ENCODE measurements around the gene TMEM174. TPM values are rescaled to one million over a fixed set of nuclear protein-coding genes. Genes with fewer than 3 reads are reported as not detected.

TMEM174 gene
- total and polyA plus RNA-seq, 2 of the 4 experiments (the other 2 are of a cell fraction): not detected

DNA sequence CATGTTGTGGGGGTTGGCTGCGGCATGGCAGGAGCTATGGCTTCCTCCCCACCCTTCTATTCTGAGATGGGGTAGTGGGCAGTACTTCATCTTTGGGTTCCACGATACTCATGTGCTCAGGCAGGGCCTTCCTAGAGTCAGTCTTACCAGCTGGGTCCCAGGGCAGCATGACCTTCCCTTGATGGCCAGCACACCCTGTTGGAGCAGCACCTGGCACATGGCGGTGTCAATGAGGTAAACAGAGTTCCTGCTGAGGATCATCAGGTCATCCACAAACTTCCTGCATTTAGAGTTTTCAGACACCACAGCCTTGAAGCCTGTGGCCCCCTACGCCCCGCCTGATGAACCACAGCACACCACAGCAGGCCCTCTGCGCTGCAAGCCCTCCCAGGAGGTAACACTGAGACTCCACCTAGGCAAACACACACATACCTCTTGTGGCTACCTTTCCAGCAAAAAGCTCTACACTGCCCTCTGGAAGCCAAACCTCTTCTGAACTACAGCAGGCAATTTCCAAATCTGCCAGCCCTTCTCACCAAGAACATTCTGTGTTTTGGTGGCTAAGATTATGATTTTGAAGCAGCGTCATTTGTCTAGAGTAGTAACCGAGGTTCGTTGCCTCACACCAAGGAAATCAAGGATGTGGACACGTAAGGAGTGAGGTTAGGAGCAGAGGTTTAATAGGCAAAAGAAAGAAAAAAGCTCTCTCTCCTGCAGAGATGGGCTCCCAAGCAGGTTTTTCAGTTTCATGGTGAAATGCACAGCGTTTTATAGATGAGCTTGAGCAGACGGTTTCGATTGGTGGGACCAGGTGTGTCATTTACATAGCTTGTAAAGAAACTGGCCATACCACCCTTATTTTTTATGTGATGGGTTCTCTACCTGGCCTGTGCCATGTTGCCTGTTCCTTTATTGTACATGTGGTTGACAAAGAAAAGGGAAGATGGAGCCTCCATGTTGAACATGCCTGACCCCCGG lies 20.3 kb upstream of the TMEM174 start:
- 72% methylated on average over 9 of the region's 14 CpGs; no CpG with 5 or more reads in 1 of the 2 experiments for WGBS, 2 experiments (ENCODE audit: extremely low coverage in 2 of 2, insufficient read length in 1 of 2)
- CTCF ChIA-PET: no interaction called here

More for the DNA sequence above, 20.3 kb upstream of the TMEM174 start:
- Histone ChIP-seq H3K27ac (ENCODE audit: insufficient read depth, low read length) (no peak overlapping the region), H3K36me3 (ENCODE audit: control insufficient read depth, insufficient read depth, low read length) (no peaks in the 10 kb centered on the region), H4K8ac (ENCODE audit: low read depth in 2 of 2, low read length in 2 of 2) (no peak overlapping the region), H3K4ac (ENCODE audit: low read depth, low read length) (peak overlapping the region; percentile 32), H3K9me1 (ENCODE audit: insufficient read depth, low read length) (0 out of 2 replicates have a peak, but pooled peaks cover 3% of the 10 kb centered on the region), H3K9ac (ENCODE audit: low read depth, low read length) (no peak overlapping the region), H2AFZ (replicated peaks; ENCODE audit: low read length, poor library complexity) (peak overlapping the region; percentile 27), H3K4me3 (ENCODE audit: insufficient read depth, low read depth, low read length) (no peak overlapping the region), H3K79me1 (ENCODE audit: low read depth in 1 of 2, low read length in 2 of 2) (no peaks in the 10 kb centered on the region), H2AK5ac (ENCODE audit: low read depth, low read length) (peak overlapping the region; percentile 44; the same call in 1 of the 2 replicates), H3K27me3 (ENCODE audit: control insufficient read depth, insufficient read depth, low read length) (peaks cover 1% of the 10 kb centered on the region; the same call in 1 of the 2 replicates), H4K20me1 (ENCODE audit: insufficient read depth, low read length) (no peaks in the 10 kb centered on the region), H3K23ac (ENCODE audit: low read depth, low read length) (no peak overlapping the region), H2BK15ac (ENCODE audit: low read depth, low read length) (no peak overlapping the region; the same call in 2 of the 3 replicates), H3K18ac (ENCODE audit: low read depth, low read length) (no peak overlapping the region), H3K56ac (ENCODE audit: extremely low read depth, insufficient read depth, low read length) (no peak overlapping the region), H2BK120ac (ENCODE audit: low read depth, low read length) (no peak overlapping the region), H3K9me3 (ENCODE audit: control insufficient read depth, insufficient read depth, low read length) (no peaks in the 10 kb centered on the region), H2BK20ac (ENCODE audit: low read depth, low read length) (no peak overlapping the region), H3K4me2 (ENCODE audit: low read depth, low read length) (no peak overlapping the region), H2BK5ac (ENCODE audit: low read depth, low read length, poor library complexity, severe bottlenecking) (no peak overlapping the region), H4K5ac (ENCODE audit: low read depth, low read length) (no peak overlapping the region), H4K91ac (ENCODE audit: insufficient read depth, low read depth, low read length) (no peak overlapping the region), H3K4me1 (ENCODE audit: control insufficient read depth, insufficient read depth, low read length) (peaks cover 3% of the 10 kb centered on the region; the same call in 1 of the 2 replicates), H3K14ac (replicated peaks; ENCODE audit: low read depth, low read length) (0 out of 2 replicates have a peak overlapping the region, but pooled peaks have one; percentile 13), H2AK9ac (replicated peaks; ENCODE audit: low read depth, low read length, poor library complexity) (no peak overlapping the region)
- dilution Hi-C loops (cut with HindIII; ENCODE audit: low sequenced_read_pairs, unreplicated experiment): no loop called here
- no peak for ATAC-seq (ENCODE audit: low read depth)
- POLR2A ChIA-PET (ENCODE audit: unreplicated experiment): no interaction called here
- in situ Hi-C loops (cut with MboI; ENCODE audit: low sequenced_read_pairs): no loop called here
- DNase-seq: no peak
- no TSS peak for BruUV-seq (replicated peaks)
- TF ChIP-seq MXI1 (IDR thresholded peaks at IDR 0.05; ENCODE audit: borderline replicate concordance, low read depth, low read length) (no peak), RFX5 (IDR thresholded peaks at IDR 0.05; ENCODE audit: low read depth, low read length) (no peak), RCOR1 (IDR thresholded peaks at IDR 0.05; ENCODE audit: insufficient replicate concordance, low read length) (no peak), POLR2A (IDR thresholded peaks at IDR 0.05; ENCODE audit: low read depth, low read length) (no peak), BHLHE40 (IDR thresholded peaks at IDR 0.05; ENCODE audit: low read depth, low read length) (no peak), SMC3 (IDR thresholded peaks at IDR 0.05; ENCODE audit: low read depth, low read length) (no peak), FOS (IDR thresholded peaks at IDR 0.05; ENCODE audit: low read depth, low read length) (no peak), NFE2L2 (IDR thresholded peaks at IDR 0.05; ENCODE audit: low read depth, low read length) (no peak), RAD21 (IDR thresholded peaks at IDR 0.05; ENCODE audit: low read length) (no peak), CEBPB (IDR thresholded peaks at IDR 0.05; ENCODE audit: low read depth, low read length) (no peak), MAFK (IDR thresholded peaks at IDR 0.05; ENCODE audit: low read depth, low read length) (no peak)
- TF ChIP-seq, protein P1, sequence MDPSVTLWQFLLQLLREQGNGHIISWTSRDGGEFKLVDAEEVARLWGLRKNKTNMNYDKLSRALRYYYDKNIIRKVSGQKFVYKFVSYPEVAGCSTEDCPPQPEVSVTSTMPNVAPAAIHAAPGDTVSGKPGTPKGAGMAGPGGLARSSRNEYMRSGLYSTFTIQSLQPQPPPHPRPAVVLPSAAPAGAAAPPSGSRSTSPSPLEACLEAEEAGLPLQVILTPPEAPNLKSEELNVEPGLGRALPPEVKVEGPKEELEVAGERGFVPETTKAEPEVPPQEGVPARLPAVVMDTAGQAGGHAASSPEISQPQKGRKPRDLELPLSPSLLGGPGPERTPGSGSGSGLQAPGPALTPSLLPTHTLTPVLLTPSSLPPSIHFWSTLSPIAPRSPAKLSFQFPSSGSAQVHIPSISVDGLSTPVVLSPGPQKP (IDR thresholded peaks at IDR 0.05; ENCODE audit: borderline replicate concordance, low read depth, low read length): no peak
- TF ChIP-seq, protein P2, sequence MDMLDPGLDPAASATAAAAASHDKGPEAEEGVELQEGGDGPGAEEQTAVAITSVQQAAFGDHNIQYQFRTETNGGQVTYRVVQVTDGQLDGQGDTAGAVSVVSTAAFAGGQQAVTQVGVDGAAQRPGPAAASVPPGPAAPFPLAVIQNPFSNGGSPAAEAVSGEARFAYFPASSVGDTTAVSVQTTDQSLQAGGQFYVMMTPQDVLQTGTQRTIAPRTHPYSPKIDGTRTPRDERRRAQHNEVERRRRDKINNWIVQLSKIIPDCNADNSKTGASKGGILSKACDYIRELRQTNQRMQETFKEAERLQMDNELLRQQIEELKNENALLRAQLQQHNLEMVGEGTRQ (IDR thresholded peaks at IDR 0.05; ENCODE audit: low read depth, low read length): no peak
- intact Hi-C loops (cut with micrococcal nuclease): no loop called here

Data from IMR-90 (cell line).